WTC11 (cell line): Measurements from ENCODE around the gene DCP1A. TPM values are rescaled to one million over a fixed set of nuclear protein-coding genes. Genes with fewer than 3 reads are reported as not detected.

Experiments used
- ATAC-seq: fragments of 200-7000 bp; cut with Tn5 transposase; 2 replicates; pipeline ENCODE4 v1.10.0; 2021; ENCODE audit warnings: mild to moderate bottlenecking, moderate library complexity
- CTCF ChIA-PET: fragments of 300-600 bp; sonication (Branson Sonifier 250); formaldehyde crosslinking; loops from one replicate; lab custom pipeline; 2021; ENCODE audit warnings: antibody characterized with exemption; lab: Charles Lee
- POLR2A ChIA-PET: fragments of 350-600 bp; sonication (Branson Sonifier 250); formaldehyde crosslinking; loops from one replicate; lab custom pipeline; 2021; ENCODE audit warnings: antibody characterized with exemption; lab: Charles Lee
- DNase-seq: peaks from one replicate; pipeline ENCODE4 v3.0.0; 2021; ENCODE audit warnings: low spot score
- H3K27ac Mint-ChIP-seq: 2 replicates; pipeline ENCODE4 v1.8.0; 2021; ENCODE audit warnings: mixed read lengths
- H3K27me3 Mint-ChIP-seq: 2 replicates; pipeline ENCODE4 v1.8.0; 2021; ENCODE audit warnings: low read depth, mild to moderate bottlenecking, moderate library complexity, mixed read lengths
- H3K36me3 Mint-ChIP-seq: 2 replicates; pipeline ENCODE4 v1.8.0; 2021; ENCODE audit warnings: mixed read lengths
- H3K4me1 Mint-ChIP-seq: 2 replicates; pipeline ENCODE4 v1.8.0; 2022; ENCODE audit warnings: mixed read lengths
- H3K4me3 Mint-ChIP-seq: 2 replicates; pipeline ENCODE4 v1.8.0; 2021; ENCODE audit warnings: mild to moderate bottlenecking, moderate library complexity, mixed read lengths
- H3K9me3 Mint-ChIP-seq: 2 replicates; pipeline ENCODE4 v1.8.0; 2021; ENCODE audit warnings: mixed read lengths
- ARID4B ChIP-seq: sonication (generic); formaldehyde crosslinking; IDR thresholded peaks from 2 replicates; pipeline ENCODE4 v1.8.0; 2023; ENCODE audit warnings: missing genetic modification reagents, mild to moderate bottlenecking, borderline replicate concordance
- ATF2 ChIP-seq: sonication (generic); formaldehyde crosslinking; IDR thresholded peaks from 2 replicates; pipeline ENCODE4 v1.8.1; 2022; ENCODE audit warnings: low read depth, missing genetic modification reagents, borderline replicate concordance
- ATF6 ChIP-seq: sonication (generic); formaldehyde crosslinking; IDR thresholded peaks from 2 replicates; pipeline ENCODE4 v1.8.1; 2023; ENCODE audit warnings: mild to moderate bottlenecking, missing genetic modification reagents
- CBFB ChIP-seq: sonication (generic); formaldehyde crosslinking; IDR thresholded peaks from 2 replicates; pipeline ENCODE4 v1.8.1; 2022; ENCODE audit warnings: mild to moderate bottlenecking, low read depth, missing genetic modification reagents
- CDX4 ChIP-seq: fragments of 250-450 bp; sonication (Bioruptor Pico); IDR thresholded peaks from 2 replicates; pipeline ENCODE4 v1.9.0; 2021; ENCODE audit warnings: moderate library complexity, mild to moderate bottlenecking, inconsistent platforms, borderline replicate concordance
- E2F1 ChIP-seq: sonication (generic); formaldehyde crosslinking; IDR thresholded peaks from 2 replicates; pipeline ENCODE4 v1.8.0; 2022; ENCODE audit warnings: mild to moderate bottlenecking, missing genetic modification reagents
- E2F4 ChIP-seq: sonication (generic); formaldehyde crosslinking; IDR thresholded peaks from 2 replicates; pipeline ENCODE4 v1.8.1; 2022; ENCODE audit warnings: low read depth, mild to moderate bottlenecking, moderate library complexity, missing genetic modification reagents, borderline replicate concordance
- EMX1 ChIP-seq: fragments of 250-450 bp; sonication (Bioruptor Pico); IDR thresholded peaks from 2 replicates; pipeline ENCODE4 v1.8.0; 2021; ENCODE audit warnings: mild to moderate bottlenecking
- ERG ChIP-seq: fragments of 250-450 bp; sonication (Bioruptor Pico); IDR thresholded peaks from 2 replicates; pipeline ENCODE4 v1.8.0; 2021; ENCODE audit warnings: mild to moderate bottlenecking
- ETV6 ChIP-seq: sonication (generic); formaldehyde crosslinking; IDR thresholded peaks from 2 replicates; pipeline ENCODE4 v1.8.1; 2022; ENCODE audit warnings: mild to moderate bottlenecking, missing genetic modification reagents
- FOXP4 ChIP-seq: sonication (generic); formaldehyde crosslinking; IDR thresholded peaks from 2 replicates; pipeline ENCODE4 v1.8.0; 2022; ENCODE audit warnings: mild to moderate bottlenecking, missing genetic modification reagents
- NR1H2 ChIP-seq: sonication (generic); formaldehyde crosslinking; IDR thresholded peaks from 2 replicates; pipeline ENCODE4 v1.9.0; 2021; ENCODE audit warnings: mild to moderate bottlenecking, moderate library complexity, missing genetic modification reagents
- PRRX2 ChIP-seq: fragments of 250-450 bp; sonication (Bioruptor Pico); IDR thresholded peaks from 2 replicates; pipeline ENCODE4 v1.8.0; 2021; ENCODE audit warnings: mild to moderate bottlenecking
- TEAD1 ChIP-seq: sonication (generic); formaldehyde crosslinking; IDR thresholded peaks from 2 replicates; pipeline ENCODE4 v1.8.0; 2022; ENCODE audit warnings: mild to moderate bottlenecking, missing genetic modification reagents
- USF2 ChIP-seq: sonication (generic); formaldehyde crosslinking; IDR thresholded peaks from 2 replicates; pipeline ENCODE4 v1.8.1; 2023; ENCODE audit warnings: mild to moderate bottlenecking, missing genetic modification reagents, moderate library complexity
- ZNF396 ChIP-seq: fragments of 250-450 bp; sonication (Bioruptor Pico); IDR thresholded peaks from 2 replicates; pipeline ENCODE4 v1.8.0; 2021; ENCODE audit warnings: mild to moderate bottlenecking, moderate library complexity, borderline replicate concordance
- total RNA-seq: library from RNA; stranded (reverse); gene quantifications from 3 replicates; pipeline ENCODE4 v1.2.3, GENCODE V29; 2021

DCP1A gene
- total RNA-seq, 1 experiment from 2014 or later, result 19.1 TPM

GRCh38 chr3:53258600-53259426, 88.5 kb downstream of the DCP1A start:
- DNase-seq (no peak), ATAC-seq (peak; percentile 43)
- peaks cover 8% of the 10 kb centered on the region for H3K36me3 Mint-ChIP-seq
- no peaks in the 10 kb centered on the region for H3K9me3 Mint-ChIP-seq
- H3K27me3 Mint-ChIP-seq, result peaks cover 9% of the 10 kb centered on the region; the same call in 1 of the 2 replicates
- CTCF ChIA-PET, result interaction anchor here (0.7 to 2.0 kb wide), 8 partner anchors 11 to 148 kb away, joined by 3 to 10 read pairs (median 3); no protein-coding TSS in a partner anchor
- peak overlapping the region; percentile 95 for H3K27ac Mint-ChIP-seq
- peaks cover 39% of the 10 kb centered on the region for H3K4me1 Mint-ChIP-seq
- POLR2A ChIA-PET, result no interaction called here
- no peak overlapping the region; the same call in 1 of the 2 replicates for H3K4me3 Mint-ChIP-seq
- no peak for TF ChIP-seq PRRX2 (CRISPR knock-in tag)
- TF ChIP-seq FOXP4 (CRISPR knock-in tag), result no peak
- no peak for TF ChIP-seq ARID4B (CRISPR knock-in tag)
- peak; percentile 74; the same call in 1 of the 2 replicates for TF ChIP-seq ERG (CRISPR knock-in tag)
- no peak for TF ChIP-seq ETV6
- no peak for TF ChIP-seq E2F4 (CRISPR knock-in tag)
- no peak for TF ChIP-seq CDX4 (CRISPR knock-in tag)
- TF ChIP-seq TEAD1 (CRISPR knock-in tag), result 0 out of 2 replicates have a peak, but pooled peaks have one; percentile 41
- no peak for TF ChIP-seq NR1H2 (CRISPR knock-in tag)
- TF ChIP-seq ATF2 (CRISPR knock-in tag), result no peak
- no peak for TF ChIP-seq ZNF396 (CRISPR knock-in tag)
- TF ChIP-seq EMX1, result no peak
- 0 out of 2 replicates have a peak, but pooled peaks have one; percentile 54 for TF ChIP-seq E2F1 (CRISPR knock-in tag)
- 0 out of 2 replicates have a peak, but pooled peaks have one; percentile 56 for TF ChIP-seq CBFB (CRISPR knock-in tag)
- TF ChIP-seq ATF6 (CRISPR knock-in tag), result no peak
- TF ChIP-seq USF2 (CRISPR knock-in tag), result peak; percentile 49; the same call in 1 of the 2 replicates
